Measurements from ENCODE around the gene MRPS25. TPM values are rescaled to one million over a fixed set of nuclear protein-coding genes. Genes with fewer than 3 reads are reported as not detected.
"Not testable (repeated sequence)": the region's sequence is repeated elsewhere in the genome, so short reads cannot be mapped to it uniquely, and the experiment has no call there.

Gene MRPS25
- total and polyA plus RNA-seq, 2 donors (not counting 3 experiments of a cell fraction or from before 2014, with no cell fraction given) = 32.5 to 68.7 TPM

- intact Hi-C loops (cut with micrococcal nuclease) (no loop called here), dilution Hi-C loops (cut with MboI; ENCODE audit: extremely low pct_ligation_motif_present, low sequenced_read_pairs) (no loop called here)
- Histone ChIP-seq H3K27ac (ENCODE audit: insufficient read depth, low read depth, low read length) (no peak overlapping the region), H3K79me2 (ENCODE audit: control insufficient read depth, insufficient read depth, low read length) (peaks cover 6% of the 10 kb centered on the region), H3K27me3 (ENCODE audit: control insufficient read depth in 2 of 2, insufficient read depth in 2 of 2, low read length in 2 of 2) (no peaks in the 10 kb centered on the region), H3K36me3 (ENCODE audit: control insufficient read depth in 2 of 2, extremely low read depth in 1 of 2, insufficient read depth in 2 of 2, low read length in 2 of 2) (peaks cover 0 to 7% of the 10 kb centered on the region in 2 experiments), H3K9ac (replicated peaks; ENCODE audit: extremely low read depth, insufficient read depth, low read length) (no peak overlapping the region), H2AFZ (ENCODE audit: low read depth, low read length) (no peak overlapping the region), H3K4me2 (ENCODE audit: insufficient read depth, low read length) (no peak overlapping the region), H3K9me3 (replicated peaks; ENCODE audit: control insufficient read depth, insufficient read depth, low read length) (no peaks in the 10 kb centered on the region), H3K4me3 (replicated peaks in 1 of 3; ENCODE audit: insufficient read depth in 1 of 3, low read depth in 1 of 3, low read length in 3 of 3) (no peak overlapping the region), H4K20me1 (replicated peaks; ENCODE audit: control insufficient read depth, extremely low read depth, insufficient read depth, low read length) (no peaks in the 10 kb centered on the region), H3K9me1 (replicated peaks; ENCODE audit: control insufficient read depth, extremely low read depth, insufficient read depth, low read length) (no peaks in the 10 kb centered on the region), H3K4me1 (ENCODE audit: control insufficient read depth, extremely low read depth, insufficient read depth, low read length) (no peaks in the 10 kb centered on the region)
- POLR2A ChIA-PET = no interaction called here
- DNase-seq (ENCODE audit: low read depth, low spot score) (no peak), FAIRE-seq (no peak)
- TF ChIP-seq, protein P1, sequence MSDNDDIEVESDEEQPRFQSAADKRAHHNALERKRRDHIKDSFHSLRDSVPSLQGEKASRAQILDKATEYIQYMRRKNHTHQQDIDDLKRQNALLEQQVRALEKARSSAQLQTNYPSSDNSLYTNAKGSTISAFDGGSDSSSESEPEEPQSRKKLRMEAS (IDR thresholded peaks at IDR 0.05; ENCODE audit: insufficient read depth, insufficient read length) = no peak
- TF ChIP-seq JUN (IDR thresholded peaks at IDR 0.05; ENCODE audit: borderline replicate concordance, insufficient read depth, insufficient read length, low read depth) (no peak), EZH2 (IDR thresholded peaks at IDR 0.05; ENCODE audit: borderline replicate concordance, low read depth, low read length, severe bottlenecking) (no peak), GATA2 (IDR thresholded peaks at IDR 0.05; ENCODE audit: insufficient read depth, insufficient read length, low read depth, low read length) (no peak), FOS (IDR thresholded peaks at IDR 0.05; ENCODE audit: borderline replicate concordance, insufficient read depth, low read length) (no peak), POLR2A (IDR thresholded peaks at IDR 0.05; ENCODE audit: low read depth, low read length) (no peak), CTCF (IDR thresholded peaks at IDR 0.05; ENCODE audit: extremely low read depth in 1 of 2, insufficient read depth in 1 of 2, low read depth in 1 of 2, low read length in 2 of 2) (no peak), POLR2AphosphoS5 (IDR thresholded peaks at IDR 0.05; ENCODE audit: insufficient read depth, low read depth, low read length) (no peak), MYC (IDR thresholded peaks at IDR 0.05; ENCODE audit: low read depth, low read length) (no peak)
- no TSS peak for BruUV-seq (replicated peaks)
- CTCF ChIA-PET = interaction anchor here (1.0 kb wide), 1 partner anchor 42 kb away, joined by 3 read pairs; no protein-coding TSS in a partner anchor
Measured at GRCh38 chr3:15007681-15008141, 57.4 kb downstream of the MRPS25 start.

- H3K36me3 ChIP-seq (ENCODE audit: control insufficient read depth in 2 of 2, extremely low read depth in 1 of 2, insufficient read depth in 2 of 2, low read length in 2 of 2); H3K9me3 ChIP-seq (replicated peaks; ENCODE audit: control insufficient read depth, insufficient read depth, low read length); H3K4me3 ChIP-seq (replicated peaks in 1 of 3; ENCODE audit: insufficient read depth in 1 of 3, low read depth in 1 of 3, low read length in 3 of 3); POLR2A ChIA-PET; H3K9ac ChIP-seq (replicated peaks; ENCODE audit: extremely low read depth, insufficient read depth, low read length); H3K9me1 ChIP-seq (replicated peaks; ENCODE audit: control insufficient read depth, extremely low read depth, insufficient read depth, low read length); BruUV-seq (replicated peaks); dilution Hi-C loops (cut with MboI; ENCODE audit: extremely low pct_ligation_motif_present, low sequenced_read_pairs); H3K4me2 ChIP-seq (ENCODE audit: insufficient read depth, low read length); H3K27ac ChIP-seq (ENCODE audit: insufficient read depth, low read depth, low read length); CTCF ChIA-PET; FAIRE-seq; DNase-seq (ENCODE audit: low read depth, low spot score); intact Hi-C loops (cut with micrococcal nuclease); H3K27me3 ChIP-seq (ENCODE audit: control insufficient read depth in 2 of 2, insufficient read depth in 2 of 2, low read length in 2 of 2); H2AFZ ChIP-seq (ENCODE audit: low read depth, low read length); H3K4me1 ChIP-seq (ENCODE audit: control insufficient read depth, extremely low read depth, insufficient read depth, low read length); H4K20me1 ChIP-seq (replicated peaks; ENCODE audit: control insufficient read depth, extremely low read depth, insufficient read depth, low read length): not testable (repeated sequence)
- H3K79me2 ChIP-seq (ENCODE audit: control insufficient read depth, insufficient read depth, low read length) = peaks cover 41% of the 10 kb centered on the region
Measured at GRCh38 chr3:14999182-14999581, 65.9 kb downstream of the MRPS25 start.

Data from endothelial cell of umbilical vein (primary cell).